ENCODE measurements around the gene RTN1.

DNA sequence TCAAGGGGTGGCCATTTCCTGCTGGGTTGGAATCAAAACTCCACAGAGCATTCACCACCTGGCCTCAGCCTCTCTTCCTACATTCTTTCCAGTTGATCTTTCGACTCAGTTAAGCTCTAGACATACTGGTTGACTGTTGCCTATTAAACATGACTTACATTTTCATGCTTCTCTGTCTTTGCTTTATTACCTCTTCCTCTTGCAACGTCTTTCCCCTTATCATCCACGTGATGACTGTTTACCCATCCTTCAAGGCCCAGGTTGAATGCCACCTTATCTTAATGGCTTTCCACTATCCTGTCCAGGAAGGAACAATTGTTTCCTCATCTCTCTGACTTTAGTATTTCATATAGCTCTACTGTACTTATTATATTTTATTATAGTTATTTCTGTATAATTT lies 269.5 kb downstream of the RTN1 start:
- TF ChIP-seq, protein P1, sequence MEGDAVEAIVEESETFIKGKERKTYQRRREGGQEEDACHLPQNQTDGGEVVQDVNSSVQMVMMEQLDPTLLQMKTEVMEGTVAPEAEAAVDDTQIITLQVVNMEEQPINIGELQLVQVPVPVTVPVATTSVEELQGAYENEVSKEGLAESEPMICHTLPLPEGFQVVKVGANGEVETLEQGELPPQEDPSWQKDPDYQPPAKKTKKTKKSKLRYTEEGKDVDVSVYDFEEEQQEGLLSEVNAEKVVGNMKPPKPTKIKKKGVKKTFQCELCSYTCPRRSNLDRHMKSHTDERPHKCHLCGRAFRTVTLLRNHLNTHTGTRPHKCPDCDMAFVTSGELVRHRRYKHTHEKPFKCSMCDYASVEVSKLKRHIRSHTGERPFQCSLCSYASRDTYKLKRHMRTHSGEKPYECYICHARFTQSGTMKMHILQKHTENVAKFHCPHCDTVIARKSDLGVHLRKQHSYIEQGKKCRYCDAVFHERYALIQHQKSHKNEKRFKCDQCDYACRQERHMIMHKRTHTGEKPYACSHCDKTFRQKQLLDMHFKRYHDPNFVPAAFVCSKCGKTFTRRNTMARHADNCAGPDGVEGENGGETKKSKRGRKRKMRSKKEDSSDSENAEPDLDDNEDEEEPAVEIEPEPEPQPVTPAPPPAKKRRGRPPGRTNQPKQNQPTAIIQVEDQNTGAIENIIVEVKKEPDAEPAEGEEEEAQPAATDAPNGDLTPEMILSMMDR (conservative IDR thresholded peaks at IDR 0.05; ENCODE audit: low read depth in 2 of 2): no peak
- no peak for TF ChIP-seq CREB1 (CRISPR knock-in tag; IDR thresholded peaks at IDR 0.05; ENCODE audit: low read depth)
- TF ChIP-seq EZH2 (IDR thresholded peaks at IDR 0.05; ENCODE audit: low read depth, unreplicated experiment): no peak
- no peak for TF ChIP-seq POLR2AphosphoS5 (IDR thresholded peaks at IDR 0.05; ENCODE audit: low read depth)
- no peak for TF ChIP-seq EZH2phosphoT487 (IDR thresholded peaks at IDR 0.05; ENCODE audit: unreplicated experiment)
- TF ChIP-seq ZNF331 (CRISPR knock-in tag; IDR thresholded peaks at IDR 0.05; ENCODE audit: low read depth): no peak
- no peak for TF ChIP-seq NANOG (IDR thresholded peaks at IDR 0.05; ENCODE audit: borderline replicate concordance)
- no peak for TF ChIP-seq STAT1 (IDR thresholded peaks at IDR 0.05; ENCODE audit: unreplicated experiment)
- no peak for TF ChIP-seq ZNF114 (CRISPR knock-in tag; IDR thresholded peaks at IDR 0.05)
- TF ChIP-seq, protein P2, sequence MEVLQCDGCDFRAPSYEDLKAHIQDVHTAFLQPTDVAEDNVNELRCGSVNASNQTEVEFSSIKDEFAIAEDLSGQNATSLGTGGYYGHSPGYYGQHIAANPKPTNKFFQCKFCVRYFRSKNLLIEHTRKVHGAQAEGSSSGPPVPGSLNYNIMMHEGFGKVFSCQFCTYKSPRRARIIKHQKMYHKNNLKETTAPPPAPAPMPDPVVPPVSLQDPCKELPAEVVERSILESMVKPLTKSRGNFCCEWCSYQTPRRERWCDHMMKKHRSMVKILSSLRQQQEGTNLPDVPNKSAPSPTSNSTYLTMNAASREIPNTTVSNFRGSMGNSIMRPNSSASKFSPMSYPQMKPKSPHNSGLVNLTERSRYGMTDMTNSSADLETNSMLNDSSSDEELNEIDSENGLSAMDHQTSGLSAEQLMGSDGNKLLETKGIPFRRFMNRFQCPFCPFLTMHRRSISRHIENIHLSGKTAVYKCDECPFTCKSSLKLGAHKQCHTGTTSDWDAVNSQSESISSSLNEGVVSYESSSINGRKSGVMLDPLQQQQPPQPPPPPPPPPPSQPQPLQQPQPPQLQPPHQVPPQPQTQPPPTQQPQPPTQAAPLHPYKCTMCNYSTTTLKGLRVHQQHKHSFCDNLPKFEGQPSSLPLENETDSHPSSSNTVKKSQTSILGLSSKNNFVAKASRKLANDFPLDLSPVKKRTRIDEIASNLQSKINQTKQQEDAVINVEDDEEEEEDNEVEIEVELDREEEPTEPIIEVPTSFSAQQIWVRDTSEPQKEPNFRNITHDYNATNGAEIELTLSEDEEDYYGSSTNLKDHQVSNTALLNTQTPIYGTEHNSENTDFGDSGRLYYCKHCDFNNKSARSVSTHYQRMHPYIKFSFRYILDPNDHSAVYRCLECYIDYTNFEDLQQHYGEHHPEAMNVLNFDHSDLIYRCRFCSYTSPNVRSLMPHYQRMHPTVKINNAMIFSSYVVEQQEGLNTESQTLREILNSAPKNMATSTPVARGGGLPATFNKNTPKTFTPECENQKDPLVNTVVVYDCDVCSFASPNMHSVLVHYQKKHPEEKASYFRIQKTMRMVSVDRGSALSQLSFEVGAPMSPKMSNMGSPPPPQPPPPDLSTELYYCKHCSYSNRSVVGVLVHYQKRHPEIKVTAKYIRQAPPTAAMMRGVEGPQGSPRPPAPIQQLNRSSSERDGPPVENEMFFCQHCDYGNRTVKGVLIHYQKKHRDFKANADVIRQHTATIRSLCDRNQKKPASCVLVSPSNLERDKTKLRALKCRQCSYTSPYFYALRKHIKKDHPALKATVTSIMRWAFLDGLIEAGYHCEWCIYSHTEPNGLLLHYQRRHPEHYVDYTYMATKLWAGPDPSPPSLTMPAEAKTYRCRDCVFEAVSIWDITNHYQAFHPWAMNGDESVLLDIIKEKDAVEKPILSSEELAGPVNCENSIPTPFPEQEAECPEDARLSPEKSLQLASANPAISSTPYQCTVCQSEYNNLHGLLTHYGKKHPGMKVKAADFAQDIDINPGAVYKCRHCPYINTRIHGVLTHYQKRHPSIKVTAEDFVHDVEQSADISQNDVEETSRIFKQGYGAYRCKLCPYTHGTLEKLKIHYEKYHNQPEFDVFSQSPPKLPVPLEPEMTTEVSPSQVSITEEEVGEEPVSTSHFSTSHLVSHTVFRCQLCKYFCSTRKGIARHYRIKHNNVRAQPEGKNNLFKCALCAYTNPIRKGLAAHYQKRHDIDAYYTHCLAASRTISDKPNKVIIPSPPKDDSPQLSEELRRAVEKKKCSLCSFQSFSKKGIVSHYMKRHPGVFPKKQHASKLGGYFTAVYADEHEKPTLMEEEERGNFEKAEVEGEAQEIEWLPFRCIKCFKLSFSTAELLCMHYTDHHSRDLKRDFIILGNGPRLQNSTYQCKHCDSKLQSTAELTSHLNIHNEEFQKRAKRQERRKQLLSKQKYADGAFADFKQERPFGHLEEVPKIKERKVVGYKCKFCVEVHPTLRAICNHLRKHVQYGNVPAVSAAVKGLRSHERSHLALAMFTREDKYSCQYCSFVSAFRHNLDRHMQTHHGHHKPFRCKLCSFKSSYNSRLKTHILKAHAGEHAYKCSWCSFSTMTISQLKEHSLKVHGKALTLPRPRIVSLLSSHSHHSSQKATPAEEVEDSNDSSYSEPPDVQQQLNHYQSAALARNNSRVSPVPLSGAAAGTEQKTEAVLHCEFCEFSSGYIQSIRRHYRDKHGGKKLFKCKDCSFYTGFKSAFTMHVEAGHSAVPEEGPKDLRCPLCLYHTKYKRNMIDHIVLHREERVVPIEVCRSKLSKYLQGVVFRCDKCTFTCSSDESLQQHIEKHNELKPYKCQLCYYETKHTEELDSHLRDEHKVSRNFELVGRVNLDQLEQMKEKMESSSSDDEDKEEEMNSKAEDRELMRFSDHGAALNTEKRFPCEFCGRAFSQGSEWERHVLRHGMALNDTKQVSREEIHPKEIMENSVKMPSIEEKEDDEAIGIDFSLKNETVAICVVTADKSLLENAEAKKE (CRISPR knock-in tag; IDR thresholded peaks at IDR 0.05): no peak
- no peak for TF ChIP-seq JUNB (IDR thresholded peaks at IDR 0.05; ENCODE audit: unreplicated experiment)
- TF ChIP-seq, protein P3, sequence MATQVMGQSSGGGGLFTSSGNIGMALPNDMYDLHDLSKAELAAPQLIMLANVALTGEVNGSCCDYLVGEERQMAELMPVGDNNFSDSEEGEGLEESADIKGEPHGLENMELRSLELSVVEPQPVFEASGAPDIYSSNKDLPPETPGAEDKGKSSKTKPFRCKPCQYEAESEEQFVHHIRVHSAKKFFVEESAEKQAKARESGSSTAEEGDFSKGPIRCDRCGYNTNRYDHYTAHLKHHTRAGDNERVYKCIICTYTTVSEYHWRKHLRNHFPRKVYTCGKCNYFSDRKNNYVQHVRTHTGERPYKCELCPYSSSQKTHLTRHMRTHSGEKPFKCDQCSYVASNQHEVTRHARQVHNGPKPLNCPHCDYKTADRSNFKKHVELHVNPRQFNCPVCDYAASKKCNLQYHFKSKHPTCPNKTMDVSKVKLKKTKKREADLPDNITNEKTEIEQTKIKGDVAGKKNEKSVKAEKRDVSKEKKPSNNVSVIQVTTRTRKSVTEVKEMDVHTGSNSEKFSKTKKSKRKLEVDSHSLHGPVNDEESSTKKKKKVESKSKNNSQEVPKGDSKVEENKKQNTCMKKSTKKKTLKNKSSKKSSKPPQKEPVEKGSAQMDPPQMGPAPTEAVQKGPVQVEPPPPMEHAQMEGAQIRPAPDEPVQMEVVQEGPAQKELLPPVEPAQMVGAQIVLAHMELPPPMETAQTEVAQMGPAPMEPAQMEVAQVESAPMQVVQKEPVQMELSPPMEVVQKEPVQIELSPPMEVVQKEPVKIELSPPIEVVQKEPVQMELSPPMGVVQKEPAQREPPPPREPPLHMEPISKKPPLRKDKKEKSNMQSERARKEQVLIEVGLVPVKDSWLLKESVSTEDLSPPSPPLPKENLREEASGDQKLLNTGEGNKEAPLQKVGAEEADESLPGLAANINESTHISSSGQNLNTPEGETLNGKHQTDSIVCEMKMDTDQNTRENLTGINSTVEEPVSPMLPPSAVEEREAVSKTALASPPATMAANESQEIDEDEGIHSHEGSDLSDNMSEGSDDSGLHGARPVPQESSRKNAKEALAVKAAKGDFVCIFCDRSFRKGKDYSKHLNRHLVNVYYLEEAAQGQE (IDR thresholded peaks at IDR 0.05; ENCODE audit: unreplicated experiment): no peak
- TF ChIP-seq, protein P4, sequence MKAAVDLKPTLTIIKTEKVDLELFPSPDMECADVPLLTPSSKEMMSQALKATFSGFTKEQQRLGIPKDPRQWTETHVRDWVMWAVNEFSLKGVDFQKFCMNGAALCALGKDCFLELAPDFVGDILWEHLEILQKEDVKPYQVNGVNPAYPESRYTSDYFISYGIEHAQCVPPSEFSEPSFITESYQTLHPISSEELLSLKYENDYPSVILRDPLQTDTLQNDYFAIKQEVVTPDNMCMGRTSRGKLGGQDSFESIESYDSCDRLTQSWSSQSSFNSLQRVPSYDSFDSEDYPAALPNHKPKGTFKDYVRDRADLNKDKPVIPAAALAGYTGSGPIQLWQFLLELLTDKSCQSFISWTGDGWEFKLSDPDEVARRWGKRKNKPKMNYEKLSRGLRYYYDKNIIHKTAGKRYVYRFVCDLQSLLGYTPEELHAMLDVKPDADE (IDR thresholded peaks at IDR 0.05): no peak
